ENCODE measurements around the gene RHBDD2.
"Not testable (repeated sequence)": the region's sequence is repeated elsewhere in the genome, so short reads cannot be mapped to it uniquely, and the experiment has no call there.

RHBDD2 gene

GRCh38 chr7:75889223-75889825 lies 10.5 kb downstream of the RHBDD2 start:
- H3K4me3 Mint-ChIP-seq: no peak overlapping the region
- H3K27ac Mint-ChIP-seq: no peak overlapping the region
- H3K9me3 Mint-ChIP-seq: no peaks in the 10 kb centered on the region
- peaks cover 13% of the 10 kb centered on the region for H3K36me3 Mint-ChIP-seq
- H3K27me3 Mint-ChIP-seq: no peaks in the 10 kb centered on the region
- H3K4me1 Mint-ChIP-seq: peaks cover 3% of the 10 kb centered on the region
- ATAC-seq (ENCODE audit: low read depth) (no peak), DNase-seq (ENCODE audit: low spot score in 2 of 2) (no peak)

GRCh38 chr7:75889826-75890225 lies 11.0 kb downstream of the RHBDD2 start:
- Mint-ChIP-seq H3K4me3 (no peak overlapping the region), H3K27ac (no peak overlapping the region), H3K4me1 (peaks cover 3% of the 10 kb centered on the region), H3K27me3 (no peaks in the 10 kb centered on the region), H3K36me3 (peaks cover 13% of the 10 kb centered on the region), H3K9me3 (no peaks in the 10 kb centered on the region)
- DNase-seq (ENCODE audit: low spot score in 2 of 2): no peak
- no peak for ATAC-seq (ENCODE audit: low read depth)

- not testable (repeated sequence) for ATAC-seq (ENCODE audit: low read depth); H3K27ac Mint-ChIP-seq; H3K4me1 Mint-ChIP-seq; DNase-seq (ENCODE audit: low spot score in 2 of 2); H3K9me3 Mint-ChIP-seq; H3K4me3 Mint-ChIP-seq; H3K27me3 Mint-ChIP-seq
- peaks cover 11% of the 10 kb centered on the region for H3K36me3 Mint-ChIP-seq
Observed at GRCh38 chr7:75891237-75891636, 12.4 kb downstream of the RHBDD2 start.

- Mint-ChIP-seq H3K27ac (no peak overlapping the region), H3K4me3 (no peak overlapping the region), H3K27me3 (no peaks in the 10 kb centered on the region), H3K36me3 (peaks cover 11% of the 10 kb centered on the region), H3K4me1 (peaks cover 3% of the 10 kb centered on the region), H3K9me3 (no peaks in the 10 kb centered on the region)
- no peak for ATAC-seq (ENCODE audit: low read depth)
- DNase-seq (ENCODE audit: low spot score in 2 of 2): no peak
Observed at GRCh38 chr7:75891815-75892411, 13.1 kb downstream of the RHBDD2 start.

GRCh38 chr7:75892634-75893272 lies 13.9 kb downstream of the RHBDD2 start:
- no peaks in the 10 kb centered on the region for H3K9me3 Mint-ChIP-seq
- H3K27me3 Mint-ChIP-seq: no peaks in the 10 kb centered on the region
- H3K36me3 Mint-ChIP-seq: peaks cover 11% of the 10 kb centered on the region
- peaks cover 3% of the 10 kb centered on the region for H3K4me1 Mint-ChIP-seq
- no peak overlapping the region for H3K27ac Mint-ChIP-seq
- DNase-seq (ENCODE audit: low spot score in 2 of 2): no peak
- no peak for ATAC-seq (ENCODE audit: low read depth)
- no peak overlapping the region for H3K4me3 Mint-ChIP-seq

- Mint-ChIP-seq H3K4me3 (no peak overlapping the region), H3K9me3 (no peaks in the 10 kb centered on the region), H3K27me3 (no peaks in the 10 kb centered on the region), H3K4me1 (no peaks in the 10 kb centered on the region), H3K36me3 (no peaks in the 10 kb centered on the region), H3K27ac (no peak overlapping the region)
- DNase-seq (ENCODE audit: low spot score in 2 of 2): no peak
- no peak for ATAC-seq (ENCODE audit: low read depth)
Observed at GRCh38 chr7:75896803-75897327, 18.0 kb downstream of the RHBDD2 start.

- Mint-ChIP-seq H3K27me3 (no peaks in the 10 kb centered on the region), H3K9me3 (no peaks in the 10 kb centered on the region), H3K4me3 (no peak overlapping the region), H3K4me1 (no peaks in the 10 kb centered on the region), H3K27ac (no peak overlapping the region), H3K36me3 (no peaks in the 10 kb centered on the region)
- DNase-seq (ENCODE audit: low spot score in 2 of 2) (no peak), ATAC-seq (ENCODE audit: low read depth) (no peak)
Observed at GRCh38 chr7:75900617-75901315, 21.9 kb downstream of the RHBDD2 start.

GRCh38 chr7:75905785-75906604 lies 27.2 kb downstream of the RHBDD2 start:
- ATAC-seq (ENCODE audit: low read depth): no peak
- H3K27ac Mint-ChIP-seq: no peak overlapping the region
- no peaks in the 10 kb centered on the region for H3K27me3 Mint-ChIP-seq

GRCh38 chr7:75906991-75907667 lies 28.3 kb downstream of the RHBDD2 start:
- ATAC-seq (ENCODE audit: low read depth) (no peak), DNase-seq (ENCODE audit: low spot score in 2 of 2) (no peak)
- Mint-ChIP-seq H3K9me3 (no peaks in the 10 kb centered on the region), H3K27ac (no peak overlapping the region), H3K4me3 (no peak overlapping the region), H3K4me1 (peaks cover 4% of the 10 kb centered on the region), H3K27me3 (no peaks in the 10 kb centered on the region), H3K36me3 (no peaks in the 10 kb centered on the region)

More at GRCh38 chr7:75905785-75906604, 27.2 kb downstream of the RHBDD2 start:
- DNase-seq (ENCODE audit: low spot score in 2 of 2): no peak
- H3K4me1 Mint-ChIP-seq: peaks cover 4% of the 10 kb centered on the region
- no peak overlapping the region for H3K4me3 Mint-ChIP-seq
- H3K9me3 Mint-ChIP-seq: no peaks in the 10 kb centered on the region
- H3K36me3 Mint-ChIP-seq: no peaks in the 10 kb centered on the region

- not testable (repeated sequence) for H3K9me3 Mint-ChIP-seq; ATAC-seq (ENCODE audit: low read depth); H3K4me1 Mint-ChIP-seq; DNase-seq (ENCODE audit: low spot score in 2 of 2); H3K27ac Mint-ChIP-seq; H3K27me3 Mint-ChIP-seq; H3K4me3 Mint-ChIP-seq; H3K36me3 Mint-ChIP-seq
Observed at GRCh38 chr7:75907668-75908039, 28.8 kb downstream of the RHBDD2 start.

- H3K27ac Mint-ChIP-seq: no peak overlapping the region
- H3K4me1 Mint-ChIP-seq: peaks cover 7% of the 10 kb centered on the region
- no peak for DNase-seq (ENCODE audit: low spot score in 2 of 2)
- no peaks in the 10 kb centered on the region for H3K9me3 Mint-ChIP-seq
- no peaks in the 10 kb centered on the region for H3K36me3 Mint-ChIP-seq
- no peak for ATAC-seq (ENCODE audit: low read depth)
- H3K27me3 Mint-ChIP-seq: no peaks in the 10 kb centered on the region
- H3K4me3 Mint-ChIP-seq: no peak overlapping the region
Observed at GRCh38 chr7:75909521-75910132, 30.8 kb downstream of the RHBDD2 start.

GRCh38 chr7:75911186-75911585 lies 32.4 kb downstream of the RHBDD2 start:
- peaks cover 14% of the 10 kb centered on the region for H3K4me1 Mint-ChIP-seq
- H3K27me3 Mint-ChIP-seq; H3K36me3 Mint-ChIP-seq; ATAC-seq (ENCODE audit: low read depth); DNase-seq (ENCODE audit: low spot score in 2 of 2); H3K4me3 Mint-ChIP-seq; H3K9me3 Mint-ChIP-seq; H3K27ac Mint-ChIP-seq: not testable (repeated sequence)

- Mint-ChIP-seq H3K27ac (no peak overlapping the region), H3K36me3 (no peaks in the 10 kb centered on the region), H3K9me3 (no peaks in the 10 kb centered on the region), H3K27me3 (no peaks in the 10 kb centered on the region), H3K4me3 (no peak overlapping the region), H3K4me1 (peaks cover 14% of the 10 kb centered on the region)
- no peak for DNase-seq (ENCODE audit: low spot score in 2 of 2)
- ATAC-seq (ENCODE audit: low read depth): no peak
Observed at GRCh38 chr7:75913437-75913836, 34.6 kb downstream of the RHBDD2 start.

All from memory B cell (primary cell).